ENCODE measurements around the gene TLE4.
"Not testable (repeated sequence)": the region's sequence is repeated elsewhere in the genome, so short reads cannot be mapped to it uniquely, and the experiment has no call there.

TLE4 gene

GRCh38 chr9:79742110-79742721, 170.5 kb downstream of the TLE4 start:
- no peak overlapping the region for H3K4me3 ChIP-seq (ENCODE audit: low read length)
- no peak for DNase-seq (ENCODE audit: low read depth)
- no peak for TF ChIP-seq CTCF (conservative IDR thresholded peaks at IDR 0.05; ENCODE audit: low read length)

GRCh38 chr9:79744521-79744920, 172.8 kb downstream of the TLE4 start:
- DNase-seq (ENCODE audit: low read depth) = no peak
- no peak for TF ChIP-seq CTCF (conservative IDR thresholded peaks at IDR 0.05; ENCODE audit: low read length)
- H3K4me3 ChIP-seq (ENCODE audit: low read length) = no peak overlapping the region

- DNase-seq (ENCODE audit: low read depth) = no peak
- no peak for TF ChIP-seq CTCF (conservative IDR thresholded peaks at IDR 0.05; ENCODE audit: low read length)
These were observed 174.1 kb downstream of the TLE4 start for GRCh38 chr9:79745752-79746336.

GRCh38 chr9:79751895-79752466, 180.2 kb downstream of the TLE4 start:
- not testable (repeated sequence) for DNase-seq (ENCODE audit: low read depth); H3K4me3 ChIP-seq (ENCODE audit: low read length)

More at GRCh38 chr9:79745752-79746336, 174.1 kb downstream of the TLE4 start:
- H3K4me3 ChIP-seq (ENCODE audit: low read length) = no peak overlapping the region

- no peak for TF ChIP-seq CTCF (conservative IDR thresholded peaks at IDR 0.05; ENCODE audit: low read length)
These were observed 184.6 kb downstream of the TLE4 start for GRCh38 chr9:79756414-79756813.

GRCh38 chr9:79757074-79757473, 185.3 kb downstream of the TLE4 start:
- H3K4me3 ChIP-seq (ENCODE audit: low read length) = no peak overlapping the region
- no peak for TF ChIP-seq CTCF (conservative IDR thresholded peaks at IDR 0.05; ENCODE audit: low read length)
- DNase-seq (ENCODE audit: low read depth) = no peak

More at GRCh38 chr9:79756414-79756813, 184.6 kb downstream of the TLE4 start:
- no peak overlapping the region for H3K4me3 ChIP-seq (ENCODE audit: low read length)
- DNase-seq (ENCODE audit: low read depth) = no peak

GRCh38 chr9:79757881-79758669, 186.3 kb downstream of the TLE4 start:
- peak; percentile 52 for TF ChIP-seq CTCF (conservative IDR thresholded peaks at IDR 0.05; ENCODE audit: low read length)
- no peak overlapping the region for H3K4me3 ChIP-seq (ENCODE audit: low read length)
- no peak for DNase-seq (ENCODE audit: low read depth)
